ENCODE measurements around the gene AFAP1L1.
A peak's percentile ranks its signal among the peaks of the same experiment; 100 is the strongest.

AFAP1L1 gene

DNA sequence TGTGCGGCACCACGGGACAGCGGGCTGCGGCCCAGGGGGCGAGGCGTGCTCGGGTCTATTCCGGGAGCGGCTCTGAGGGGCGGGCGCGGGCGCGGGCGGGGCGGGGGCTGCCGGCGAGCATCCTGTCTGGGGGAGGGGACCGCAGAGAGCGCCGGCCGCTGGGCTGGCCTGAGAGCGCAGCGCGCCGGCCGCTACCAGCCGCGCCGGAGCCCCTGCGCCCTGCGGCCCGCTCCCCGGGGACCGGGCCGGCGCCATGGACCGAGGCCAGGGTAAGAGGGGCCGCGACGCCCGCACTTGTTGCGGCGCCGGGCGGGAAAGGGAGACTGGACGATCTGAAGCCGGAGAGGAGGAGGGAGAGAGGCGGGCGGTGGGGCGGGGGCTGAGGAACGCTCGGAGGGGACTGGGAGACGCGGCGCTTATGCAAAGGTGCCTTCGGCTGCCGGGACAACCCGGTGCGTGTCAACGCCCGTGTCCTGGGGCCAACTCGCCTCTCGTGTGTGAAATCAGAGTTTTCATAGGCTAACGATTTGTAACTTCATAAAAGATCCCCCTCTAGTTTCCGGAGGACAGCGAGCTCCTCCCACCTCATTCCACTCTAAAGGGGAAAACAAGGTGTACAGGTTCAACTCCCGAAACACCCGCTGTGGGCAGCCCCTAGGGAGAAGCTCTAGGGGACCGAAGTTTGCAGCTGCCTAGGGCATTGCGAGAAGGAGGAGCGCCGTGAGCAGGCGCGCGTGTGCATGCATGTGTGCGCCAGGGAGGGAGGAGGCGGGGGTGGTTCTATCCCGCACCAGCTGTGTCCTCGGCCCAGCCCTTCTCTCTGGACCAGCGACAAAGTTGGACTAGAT, at the start of gene AFAP1L1:
Gene AFAP1L1, plus strand, starts transcription at position 144 of the 848 bp plus-strand sequence. Its CDS starts 110 bp downstream, at position 254.
- DNase-seq (ENCODE audit: low read depth) = no peak

DNA sequence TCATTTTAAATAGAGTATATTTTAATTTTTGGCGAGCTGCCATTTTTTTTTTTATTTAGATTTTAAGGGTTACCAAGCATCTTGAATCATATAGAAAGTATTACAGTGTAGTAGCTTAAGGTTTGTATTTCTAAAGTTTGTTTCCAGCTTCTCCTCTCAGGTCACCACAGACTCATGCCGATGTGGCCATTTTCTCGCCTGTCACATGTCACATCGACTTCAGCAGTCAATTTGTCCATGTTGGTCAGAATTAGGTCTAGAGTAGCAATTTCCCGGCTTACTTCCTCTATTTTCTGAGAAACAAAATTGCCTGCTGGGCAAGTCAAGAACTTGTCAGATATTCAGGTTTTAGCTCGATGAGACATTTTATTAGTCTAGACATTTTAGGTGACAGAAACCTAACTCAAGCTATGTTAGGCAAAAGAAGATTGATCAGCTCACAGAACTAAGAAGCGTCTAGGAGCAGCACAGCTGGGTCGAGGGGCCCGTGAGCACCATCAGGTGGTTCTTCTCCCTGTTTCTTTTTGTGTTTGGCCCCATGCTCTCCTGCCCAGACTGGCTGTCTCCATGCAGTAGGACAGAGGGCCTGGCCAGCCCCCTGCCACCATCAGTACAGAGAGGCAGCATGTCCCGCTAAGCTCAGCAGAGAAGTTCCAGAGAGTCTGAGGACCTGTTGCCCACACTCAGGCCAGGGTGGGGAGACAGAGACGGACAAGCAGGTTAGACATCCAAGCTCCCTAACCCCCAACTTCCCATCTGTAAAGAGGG, 48.4 kb upstream of the AFAP1L1 start:
- no peak for DNase-seq (ENCODE audit: low read depth)

DNA sequence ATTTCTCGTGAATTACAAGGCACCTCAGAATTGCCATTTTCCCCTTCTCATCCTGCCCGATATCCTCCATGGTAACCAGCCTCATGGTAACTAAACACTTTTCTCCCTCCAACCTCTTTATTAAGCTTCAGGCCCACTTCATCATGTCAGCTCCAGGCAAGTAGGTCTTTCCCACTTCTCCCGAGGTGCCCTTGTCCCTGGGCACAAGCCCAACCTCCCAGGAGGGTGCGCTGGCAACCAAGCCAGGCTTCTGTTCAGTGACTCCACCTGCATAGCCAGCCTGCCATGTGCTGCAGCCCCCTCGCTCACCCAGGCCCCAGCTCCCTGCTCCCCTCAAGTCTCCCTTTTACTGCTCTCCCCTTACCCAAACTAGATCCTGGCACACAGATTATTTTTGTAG, 47.4 kb upstream of the AFAP1L1 start:
- DNase-seq (ENCODE audit: low read depth) = no peak

DNA sequence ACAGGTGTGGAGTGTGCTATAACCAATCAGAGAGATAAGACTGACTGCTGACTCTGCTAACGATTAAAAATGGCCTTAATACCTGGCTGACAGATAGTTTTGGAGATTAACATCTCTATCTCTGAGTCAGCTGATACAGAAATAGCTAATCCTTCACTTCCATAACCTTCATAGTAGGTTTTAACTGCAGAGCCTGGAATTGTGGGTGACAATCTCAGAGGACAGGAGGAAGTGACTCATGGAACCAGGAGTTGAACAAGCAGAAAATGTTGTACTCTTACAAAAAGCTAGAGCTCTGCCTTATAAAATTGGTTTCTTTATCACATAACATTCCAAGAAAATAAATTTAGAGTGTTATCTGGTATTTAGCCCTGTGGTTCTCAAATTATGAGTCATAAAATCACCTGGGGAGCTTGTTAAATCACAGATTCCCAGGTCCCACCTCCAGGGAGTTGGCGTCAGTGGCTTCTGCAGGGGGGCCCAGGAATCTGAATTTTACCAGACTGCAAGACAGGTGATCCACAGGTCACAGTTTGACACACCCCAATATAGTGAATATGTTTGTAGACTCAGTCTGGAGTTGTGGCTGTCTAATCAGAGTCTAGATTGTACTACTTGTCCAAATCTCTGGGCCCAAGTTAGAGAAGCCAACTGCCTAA, 44.4 kb upstream of the AFAP1L1 start:
- DNase-seq (ENCODE audit: low read depth) = no peak

DNA sequence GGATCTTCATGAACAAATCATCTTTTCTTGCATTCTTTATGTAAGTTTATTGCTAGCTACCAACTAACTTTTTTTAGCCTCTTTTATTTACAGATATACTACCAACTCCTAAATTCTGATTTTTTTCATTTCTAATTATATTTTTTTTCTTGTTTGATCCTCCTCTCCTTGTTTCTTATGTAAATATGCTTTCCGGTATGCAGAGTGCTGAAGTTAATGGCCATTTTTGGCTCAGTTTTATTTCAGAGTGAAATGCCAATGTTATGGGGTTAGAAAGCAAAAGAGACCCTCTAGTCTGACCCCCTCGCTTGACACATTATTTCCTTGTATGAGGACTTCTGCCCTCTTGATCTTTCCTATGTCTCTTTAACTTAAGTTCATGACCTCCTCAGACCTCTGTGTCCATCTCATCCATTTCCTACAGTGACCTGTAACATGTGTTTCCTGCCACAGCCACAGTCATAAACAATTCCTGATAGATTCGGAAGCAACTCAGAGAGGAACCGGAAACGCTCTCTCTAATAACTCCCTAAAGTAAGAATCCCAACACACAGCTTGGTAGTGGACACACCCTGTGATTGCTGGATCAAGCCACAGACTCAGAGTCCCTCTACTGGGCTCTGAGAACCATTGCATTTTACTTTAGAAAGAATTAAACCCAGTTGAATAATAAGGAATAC, 42.9 kb upstream of the AFAP1L1 start:
- no peak for DNase-seq (ENCODE audit: low read depth)

DNA sequence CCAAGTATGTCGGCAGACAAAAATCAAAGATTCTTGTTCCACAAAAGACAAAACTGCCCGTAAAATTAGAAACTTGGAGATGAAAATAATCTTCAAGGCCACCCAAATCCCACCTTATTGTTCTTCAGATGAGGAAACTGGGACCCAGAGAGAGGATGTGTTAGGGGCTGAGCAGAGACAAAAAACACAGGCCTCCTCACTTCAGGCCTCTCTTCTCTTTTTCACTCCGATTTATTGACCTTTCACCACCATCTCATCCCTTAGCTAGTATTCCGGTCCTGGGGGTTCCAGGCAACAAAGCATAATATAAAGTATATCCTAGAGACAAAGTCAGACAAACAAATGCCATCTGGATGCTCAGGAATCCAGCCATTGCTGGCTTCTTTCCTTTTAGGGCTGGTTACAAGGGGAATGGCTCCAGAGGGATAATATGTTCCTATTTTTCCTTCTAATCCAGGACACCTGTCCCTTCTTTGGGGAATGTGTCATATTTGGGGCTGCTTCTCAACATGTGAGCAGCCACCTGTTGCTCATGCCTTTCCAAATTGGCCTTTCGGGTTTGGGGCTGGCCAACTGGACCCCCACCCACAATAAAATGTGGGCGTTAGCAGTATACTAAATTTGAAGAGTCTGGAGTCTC, 42.2 kb upstream of the AFAP1L1 start:
- no peak for DNase-seq (ENCODE audit: low read depth)

DNA sequence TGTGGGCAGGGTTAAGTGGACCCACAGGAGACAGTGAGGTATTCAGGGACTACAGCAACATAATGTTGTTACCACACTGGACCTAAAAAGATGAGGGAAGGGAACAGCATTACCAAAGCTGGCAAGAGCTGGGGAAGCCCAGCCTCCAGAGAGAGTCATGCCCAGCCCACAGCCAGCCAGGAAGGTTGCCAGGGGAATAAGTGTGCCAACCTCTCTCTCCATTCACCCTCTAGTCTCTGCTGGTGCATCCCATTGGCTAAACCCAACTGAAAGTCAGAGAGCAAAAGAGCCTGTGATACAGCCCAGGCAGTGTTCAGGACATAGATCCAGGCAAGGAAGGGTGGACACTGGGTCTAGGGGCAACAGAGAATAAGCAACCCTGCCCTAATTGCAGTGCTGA, 35.8 kb upstream of the AFAP1L1 start:
- no peak for DNase-seq (ENCODE audit: low read depth)

DNA sequence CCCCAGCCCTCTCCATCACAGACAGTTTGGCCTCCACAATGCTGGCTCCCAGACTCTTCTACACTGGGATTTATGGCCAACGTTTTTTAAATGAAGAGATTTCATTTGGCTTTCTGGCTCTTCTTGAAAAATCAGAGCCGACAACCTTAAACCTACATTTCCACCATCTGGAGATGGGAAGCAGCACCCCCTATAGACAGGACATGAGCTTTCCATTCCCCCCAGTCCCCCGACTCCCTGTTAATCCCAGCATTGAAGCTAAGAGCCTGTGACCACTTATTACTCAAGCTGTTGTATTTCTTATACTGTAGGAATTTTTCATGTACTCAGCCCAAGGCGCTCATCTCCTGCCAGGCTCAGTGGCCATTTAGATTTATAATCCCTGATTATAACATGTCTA, 34.0 kb upstream of the AFAP1L1 start:
- no peak for DNase-seq (ENCODE audit: low read depth)

DNA sequence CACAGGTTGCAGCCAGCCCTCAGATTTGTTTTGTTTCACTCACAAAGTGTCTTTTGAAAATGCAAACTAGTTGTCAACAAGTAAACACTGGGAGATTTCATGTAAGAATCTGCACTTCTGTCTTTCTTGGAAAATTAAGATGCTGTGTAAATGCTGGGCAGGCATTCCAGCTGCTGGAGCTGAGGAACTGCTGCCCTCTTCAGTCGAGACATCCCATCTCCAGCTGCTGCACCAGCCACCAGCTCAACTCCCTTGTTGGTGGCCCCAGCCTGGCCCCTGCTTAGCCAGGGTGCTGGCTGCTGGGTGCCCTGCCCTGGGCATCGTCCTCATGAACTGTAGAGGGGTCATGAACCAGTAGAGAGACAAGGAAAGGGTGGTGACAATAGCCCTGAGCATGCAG, 33.1 kb upstream of the AFAP1L1 start:
- DNase-seq (ENCODE audit: low read depth) = no peak

DNA sequence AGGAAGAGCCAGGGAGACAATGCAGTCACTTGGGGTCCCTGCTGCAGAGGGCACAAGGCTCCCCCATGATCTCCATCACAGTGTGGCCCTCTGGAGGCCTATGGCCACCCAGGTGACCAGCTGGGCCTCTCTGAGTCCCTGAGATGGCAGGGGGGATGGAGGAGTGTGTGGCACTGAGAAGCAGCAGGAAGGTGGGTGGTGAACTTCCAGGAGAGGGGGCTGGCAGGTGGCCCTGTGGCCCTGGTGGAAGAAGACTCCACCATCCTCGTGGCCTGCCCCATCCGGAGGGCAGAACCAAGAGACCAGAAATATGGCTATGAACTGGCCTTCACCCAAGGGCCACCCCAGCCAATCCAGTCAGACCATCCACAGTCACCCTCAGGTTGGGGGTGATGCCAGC, 31.7 kb upstream of the AFAP1L1 start:
- no peak for DNase-seq (ENCODE audit: low read depth)

DNA sequence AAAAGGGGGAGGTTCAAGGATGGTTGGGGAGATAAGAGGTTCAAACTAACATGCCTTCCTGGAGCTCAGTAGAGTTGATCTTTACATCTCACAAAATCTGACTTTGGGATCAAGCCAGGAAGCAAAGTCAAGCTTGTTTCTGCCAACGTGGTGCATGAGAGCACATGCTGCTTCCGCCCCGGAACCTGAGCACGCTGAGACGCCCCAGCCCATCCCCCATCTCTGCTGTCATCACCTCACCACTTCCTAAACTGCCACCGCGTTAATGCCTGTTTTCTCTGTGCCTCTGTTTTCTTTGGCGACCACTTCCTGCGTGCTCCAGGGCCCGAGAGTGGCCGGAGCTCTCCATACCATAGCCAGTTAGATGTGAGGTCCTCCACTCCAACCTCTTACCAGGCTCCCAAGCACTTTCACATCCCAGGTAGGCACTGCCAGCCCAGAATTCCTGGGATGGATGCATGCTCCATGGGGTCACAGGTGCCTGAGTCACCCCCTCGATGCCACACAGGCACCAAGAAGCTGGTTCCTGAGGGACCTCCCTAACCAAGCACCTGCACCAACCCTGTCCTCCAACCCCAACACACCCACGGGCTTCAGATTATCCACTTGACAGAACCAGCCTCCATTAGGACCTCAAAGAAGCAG, 31.2 kb upstream of the AFAP1L1 start:
- no peak for DNase-seq (ENCODE audit: low read depth)

DNA sequence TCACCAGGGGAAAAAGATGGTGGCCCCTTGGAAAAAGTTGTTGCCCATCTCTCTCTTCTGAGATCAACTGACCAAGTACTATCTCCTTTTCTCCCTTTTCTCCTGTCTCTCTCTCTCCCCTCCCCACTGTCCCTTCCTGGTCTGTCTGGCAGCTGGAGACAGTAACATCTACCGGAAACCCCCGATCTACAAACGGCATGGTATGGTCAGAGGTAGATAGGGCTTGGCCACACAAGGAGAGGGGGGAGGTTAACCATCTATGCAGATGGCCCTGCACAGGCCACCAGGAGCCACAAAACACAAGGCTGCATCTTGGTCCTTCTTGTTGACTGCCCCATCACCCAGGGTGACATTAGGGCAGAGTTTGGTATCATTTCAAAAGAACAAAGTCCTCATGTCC, 29.3 kb upstream of the AFAP1L1 start:
- no peak for DNase-seq (ENCODE audit: low read depth)

DNA sequence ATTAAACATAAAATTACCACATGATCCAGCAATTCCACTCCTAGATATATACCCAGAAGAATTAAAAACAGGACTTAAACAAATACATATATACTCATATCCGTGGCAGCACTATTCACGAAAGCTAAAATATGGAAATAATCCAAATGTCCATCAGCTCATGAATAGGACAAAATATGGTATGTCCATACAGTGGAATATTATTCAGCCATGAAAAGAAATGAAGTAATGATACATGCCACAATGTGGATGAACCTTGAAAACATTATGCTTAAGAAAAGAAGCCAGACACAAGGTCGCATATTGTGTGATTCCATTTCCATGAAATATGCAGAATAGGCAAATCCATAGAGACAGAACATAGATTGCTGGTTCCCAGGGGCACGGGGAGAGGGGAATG, 24.8 kb upstream of the AFAP1L1 start:
- DNase-seq (ENCODE audit: low read depth) = no peak

DNA sequence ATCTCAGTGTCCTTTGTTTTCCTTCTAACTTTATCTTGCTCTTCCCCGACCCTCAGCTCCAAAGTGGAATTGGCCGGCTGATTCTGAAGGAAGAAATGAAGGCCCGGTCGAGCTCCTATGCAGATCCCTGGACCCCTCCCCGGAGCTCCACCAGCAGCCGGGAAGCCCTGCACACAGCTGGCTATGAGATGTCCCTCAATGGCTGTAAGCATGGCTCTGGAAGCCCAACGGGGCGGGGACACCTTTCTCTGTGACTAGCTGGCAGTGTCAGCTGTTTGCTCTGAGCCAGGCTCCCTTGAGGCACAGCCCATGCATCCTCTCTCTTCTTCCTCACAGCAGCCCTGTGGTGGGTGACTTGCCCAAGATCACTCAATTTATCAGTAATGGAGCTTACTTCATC, 23.9 kb upstream of the AFAP1L1 start:
- DNase-seq (ENCODE audit: low read depth) = no peak

DNA sequence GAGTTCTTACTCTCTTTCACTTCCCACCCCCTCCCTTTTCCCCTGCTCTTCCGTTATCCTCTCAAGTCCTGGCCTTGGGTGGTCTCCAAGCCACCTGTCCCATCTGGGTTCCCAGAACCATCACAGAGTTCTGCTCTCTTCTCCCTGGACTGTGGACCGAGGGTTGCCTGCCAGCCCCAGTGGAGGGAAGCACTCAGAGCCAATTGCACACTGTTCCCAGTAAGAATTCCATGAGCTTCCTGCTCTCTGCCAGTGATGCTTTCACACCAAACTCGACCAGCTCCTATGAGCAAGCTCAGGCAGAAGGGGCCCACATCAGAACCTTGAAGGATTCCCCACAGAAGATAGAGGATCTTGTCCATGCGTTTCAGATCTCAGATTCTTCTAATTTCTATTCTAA, 20.1 kb upstream of the AFAP1L1 start:
- no peak for DNase-seq (ENCODE audit: low read depth)

DNA sequence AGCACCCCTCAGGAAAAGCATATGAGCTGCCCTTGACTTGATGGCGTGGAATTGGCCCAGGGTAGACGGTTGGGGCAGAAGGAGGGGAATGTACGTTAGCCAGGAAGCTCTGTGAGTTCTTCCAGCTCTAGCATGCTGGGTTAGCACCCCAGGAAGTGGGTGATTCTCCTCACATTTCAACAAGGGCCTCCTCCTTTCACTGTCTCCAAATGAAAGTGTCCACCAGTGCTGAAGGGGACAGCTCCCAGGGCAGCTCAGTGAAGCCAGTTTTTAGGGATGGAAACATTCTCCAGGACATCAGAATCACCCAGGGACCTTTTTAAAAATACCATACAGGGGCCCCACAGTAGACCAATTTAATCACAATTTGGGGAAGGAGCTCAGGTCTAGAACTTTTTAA, 17.2 kb upstream of the AFAP1L1 start:
- DNase-seq (ENCODE audit: low read depth) = no peak

DNA sequence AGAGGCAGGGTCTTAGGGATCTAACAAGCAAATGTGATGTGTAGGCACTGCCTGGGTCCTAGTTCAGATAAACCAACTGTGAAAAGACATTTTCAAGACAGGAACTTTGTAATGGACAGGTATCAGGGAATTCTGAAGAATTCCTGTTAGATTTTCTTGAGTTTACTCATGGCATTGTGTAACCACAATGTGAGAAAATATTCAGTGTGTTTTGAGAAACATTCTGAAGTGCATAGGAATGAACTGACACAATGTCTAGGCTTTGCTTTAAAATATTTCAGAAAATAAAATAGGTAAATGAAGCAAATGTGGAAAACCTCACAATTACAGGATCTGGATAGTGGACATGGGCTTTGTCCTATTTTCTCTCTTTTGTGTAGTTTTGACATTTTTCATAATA, 15.2 kb upstream of the AFAP1L1 start:
- DNase-seq (ENCODE audit: low read depth) = no peak

DNA sequence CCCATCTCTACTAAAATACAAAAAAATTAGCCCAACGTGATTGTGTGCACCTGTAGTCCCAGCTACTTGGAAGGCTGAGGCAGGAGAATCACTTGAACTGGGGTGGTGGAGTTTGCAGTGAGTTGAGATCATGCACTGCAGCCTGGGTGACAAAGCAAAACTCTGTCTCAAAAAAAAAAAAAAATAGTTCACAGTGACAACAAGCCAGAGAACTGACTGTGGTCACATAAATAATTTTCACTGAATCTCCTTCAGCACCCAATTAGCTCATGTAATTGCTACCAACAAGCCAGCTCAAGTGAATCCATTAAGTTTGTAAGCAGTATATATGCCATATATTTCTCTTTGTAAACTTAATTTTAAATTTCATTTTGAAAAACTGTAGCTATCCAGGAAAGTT, 14.5 kb upstream of the AFAP1L1 start:
- DNase-seq (ENCODE audit: low read depth) = no peak

DNA sequence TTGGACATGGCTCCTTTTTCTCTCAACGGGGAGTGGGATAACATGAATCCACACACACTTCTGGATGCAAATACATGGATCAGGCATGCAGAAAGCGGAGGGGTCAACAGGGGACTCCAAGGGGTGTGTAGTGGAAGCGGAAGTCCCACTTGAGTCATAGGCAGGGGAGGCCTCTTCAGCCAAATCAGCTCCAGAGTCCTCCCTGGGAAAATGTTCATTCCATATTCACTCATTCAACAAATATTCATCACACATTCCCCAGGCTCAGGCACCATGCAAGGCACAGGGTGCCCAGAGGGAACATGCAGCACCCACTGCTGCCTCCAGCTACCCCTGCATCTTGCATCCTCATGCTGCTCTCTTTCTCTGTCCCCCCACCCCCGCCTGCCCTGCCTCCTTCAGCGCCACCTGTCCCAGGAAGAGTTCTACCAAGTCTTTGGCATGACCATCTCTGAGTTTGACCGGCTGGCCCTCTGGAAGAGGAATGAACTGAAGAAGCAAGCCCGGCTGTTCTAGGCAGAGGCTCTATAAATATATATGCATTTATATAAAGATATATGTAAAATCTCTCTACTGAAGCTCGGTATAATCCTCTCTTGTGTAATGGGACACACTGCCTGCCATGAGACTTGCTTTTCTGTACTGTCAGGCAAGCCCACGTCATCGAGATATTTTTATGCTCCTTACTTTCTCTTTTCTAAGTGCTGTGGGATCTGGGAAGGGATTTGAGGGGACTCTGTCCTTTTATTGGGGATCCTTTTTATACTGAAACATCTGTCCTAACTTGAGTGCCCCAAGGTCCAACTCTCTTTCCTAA, 13.6 kb upstream of the AFAP1L1 start:
- peak; percentile 58 for DNase-seq (ENCODE audit: low read depth)

DNA sequence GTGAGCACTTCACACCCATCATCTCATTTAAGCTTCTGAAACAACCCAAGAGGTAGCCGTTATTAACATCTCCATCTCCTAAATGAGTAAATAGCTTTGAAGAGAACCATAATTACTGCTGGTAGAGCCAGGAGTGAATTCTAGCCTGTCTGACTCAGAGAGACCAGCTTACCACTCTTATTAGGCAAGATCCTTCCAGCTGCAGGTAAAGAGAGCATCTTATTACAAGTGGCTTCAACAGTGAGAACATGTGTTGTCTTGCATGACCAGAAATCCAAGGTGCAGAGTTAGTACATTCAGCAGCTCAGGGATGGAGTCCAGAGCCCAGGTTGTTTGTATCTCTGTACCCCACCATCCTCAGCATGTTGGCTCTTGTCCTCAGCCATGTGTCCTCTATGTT, 10.9 kb upstream of the AFAP1L1 start:
- no peak for DNase-seq (ENCODE audit: low read depth)

Measured in HS-27A (cell line).